ENCODE data around the gene PTPRN. TPM values are rescaled to one million over a fixed set of nuclear protein-coding genes. Genes with fewer than 3 reads are reported as not detected.

PTPRN gene
- total and polyA plus RNA-seq, 2 of the 4 experiments (the other 2 are of a cell fraction) = 5.2 to 22.0 TPM

- TF ChIP-seq, protein P1, sequence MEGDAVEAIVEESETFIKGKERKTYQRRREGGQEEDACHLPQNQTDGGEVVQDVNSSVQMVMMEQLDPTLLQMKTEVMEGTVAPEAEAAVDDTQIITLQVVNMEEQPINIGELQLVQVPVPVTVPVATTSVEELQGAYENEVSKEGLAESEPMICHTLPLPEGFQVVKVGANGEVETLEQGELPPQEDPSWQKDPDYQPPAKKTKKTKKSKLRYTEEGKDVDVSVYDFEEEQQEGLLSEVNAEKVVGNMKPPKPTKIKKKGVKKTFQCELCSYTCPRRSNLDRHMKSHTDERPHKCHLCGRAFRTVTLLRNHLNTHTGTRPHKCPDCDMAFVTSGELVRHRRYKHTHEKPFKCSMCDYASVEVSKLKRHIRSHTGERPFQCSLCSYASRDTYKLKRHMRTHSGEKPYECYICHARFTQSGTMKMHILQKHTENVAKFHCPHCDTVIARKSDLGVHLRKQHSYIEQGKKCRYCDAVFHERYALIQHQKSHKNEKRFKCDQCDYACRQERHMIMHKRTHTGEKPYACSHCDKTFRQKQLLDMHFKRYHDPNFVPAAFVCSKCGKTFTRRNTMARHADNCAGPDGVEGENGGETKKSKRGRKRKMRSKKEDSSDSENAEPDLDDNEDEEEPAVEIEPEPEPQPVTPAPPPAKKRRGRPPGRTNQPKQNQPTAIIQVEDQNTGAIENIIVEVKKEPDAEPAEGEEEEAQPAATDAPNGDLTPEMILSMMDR (conservative IDR thresholded peaks at IDR 0.05; ENCODE audit: low read depth, low read length) = no peak
These were observed 29.2 kb downstream of the PTPRN start (continued) for GRCh38 chr2:219279916-219280516.
